ENCODE results near the gene ZNF280C. TPM values are rescaled to one million over a fixed set of nuclear protein-coding genes. Genes with fewer than 3 reads are reported as not detected.

Gene ZNF280C
- total RNA-seq, 1 donor from 2014 or later, result 7.4 TPM

- H3K4me1 Mint-ChIP-seq (ENCODE audit: unreplicated experiment), result peaks cover 15% of the 10 kb centered on the region
- H3K27me3 Mint-ChIP-seq (ENCODE audit: unreplicated experiment), result no peaks in the 10 kb centered on the region
- H3K27ac Mint-ChIP-seq (ENCODE audit: unreplicated experiment), result no peak overlapping the region
- no peak for DNase-seq (ENCODE audit: low spot score)
- no peak for TF ChIP-seq CTCF (IDR thresholded peaks at IDR 0.05; ENCODE audit: unreplicated experiment)
- H3K36me3 Mint-ChIP-seq (ENCODE audit: low read depth, unreplicated experiment), result peaks cover 4% of the 10 kb centered on the region
- H3K9me3 Mint-ChIP-seq (ENCODE audit: unreplicated experiment), result no peaks in the 10 kb centered on the region
- H3K4me3 Mint-ChIP-seq (ENCODE audit: unreplicated experiment), result no peak overlapping the region
These were observed 89.5 kb downstream of the ZNF280C start for GRCh38 chrX:130179170-130179569.

- Mint-ChIP-seq H3K27ac (ENCODE audit: unreplicated experiment) (no peak overlapping the region), H3K36me3 (ENCODE audit: low read depth, unreplicated experiment) (peaks cover 4% of the 10 kb centered on the region)
These were observed 91.8 kb downstream of the ZNF280C start for GRCh38 chrX:130176942-130177341.

DNA sequence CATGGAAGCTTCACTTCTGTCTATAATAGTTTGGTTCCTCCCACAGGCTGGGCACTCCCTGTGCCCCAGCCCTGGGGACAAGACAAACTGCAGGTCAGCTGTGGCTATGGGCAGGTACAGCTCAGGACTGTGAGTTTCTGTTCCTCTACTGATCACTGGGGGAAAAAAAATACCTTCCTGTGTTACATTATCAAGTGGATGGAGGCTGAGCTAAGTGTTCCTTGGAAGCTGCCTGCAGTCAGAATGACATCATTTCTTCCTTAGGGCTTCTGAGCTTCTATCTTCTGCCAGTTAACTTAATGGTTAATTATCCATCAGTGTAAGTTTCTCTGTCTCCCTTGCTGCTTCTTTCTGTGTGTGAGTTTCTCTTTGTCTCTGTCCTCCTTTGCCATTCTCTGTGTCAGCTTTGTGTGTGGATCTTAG lies 92.3 kb downstream of the ZNF280C start:
- peaks cover 4% of the 10 kb centered on the region for H3K36me3 Mint-ChIP-seq (ENCODE audit: low read depth, unreplicated experiment)
- H3K4me3 Mint-ChIP-seq (ENCODE audit: unreplicated experiment), result no peak overlapping the region
- TF ChIP-seq CTCF (IDR thresholded peaks at IDR 0.05; ENCODE audit: unreplicated experiment), result no peak
- peaks cover 29% of the 10 kb centered on the region for H3K4me1 Mint-ChIP-seq (ENCODE audit: unreplicated experiment)
- H3K9me3 Mint-ChIP-seq (ENCODE audit: unreplicated experiment), result no peaks in the 10 kb centered on the region
- H3K27ac Mint-ChIP-seq (ENCODE audit: unreplicated experiment), result peak overlapping the region; percentile 52
- H3K27me3 Mint-ChIP-seq (ENCODE audit: unreplicated experiment), result no peaks in the 10 kb centered on the region
- no peak for DNase-seq (ENCODE audit: low spot score)

More at GRCh38 chrX:130176942-130177341, 91.8 kb downstream of the ZNF280C start:
- TF ChIP-seq CTCF (IDR thresholded peaks at IDR 0.05; ENCODE audit: unreplicated experiment), result no peak
- Mint-ChIP-seq H3K4me3 (ENCODE audit: unreplicated experiment) (no peak overlapping the region), H3K27me3 (ENCODE audit: unreplicated experiment) (no peaks in the 10 kb centered on the region), H3K4me1 (ENCODE audit: unreplicated experiment) (peaks cover 29% of the 10 kb centered on the region), H3K9me3 (ENCODE audit: unreplicated experiment) (no peaks in the 10 kb centered on the region)
- DNase-seq (ENCODE audit: low spot score), result no peak

- H3K27ac Mint-ChIP-seq (ENCODE audit: unreplicated experiment), result no peak overlapping the region
- peaks cover 29% of the 10 kb centered on the region for H3K4me1 Mint-ChIP-seq (ENCODE audit: unreplicated experiment)
- peaks cover 3% of the 10 kb centered on the region for H3K36me3 Mint-ChIP-seq (ENCODE audit: low read depth, unreplicated experiment)
- H3K27me3 Mint-ChIP-seq (ENCODE audit: unreplicated experiment), result peaks cover 3% of the 10 kb centered on the region
- no peaks in the 10 kb centered on the region for H3K9me3 Mint-ChIP-seq (ENCODE audit: unreplicated experiment)
- no peak overlapping the region for H3K4me3 Mint-ChIP-seq (ENCODE audit: unreplicated experiment)
- DNase-seq (ENCODE audit: low spot score), result no peak
- no peak for TF ChIP-seq CTCF (IDR thresholded peaks at IDR 0.05; ENCODE audit: unreplicated experiment)
These were observed 93.8 kb downstream of the ZNF280C start for GRCh38 chrX:130174937-130175336.

GRCh38 chrX:130174045-130174704 lies 94.5 kb downstream of the ZNF280C start:
- Mint-ChIP-seq H3K27ac (ENCODE audit: unreplicated experiment) (no peak overlapping the region), H3K4me1 (ENCODE audit: unreplicated experiment) (peaks cover 25% of the 10 kb centered on the region), H3K9me3 (ENCODE audit: unreplicated experiment) (no peaks in the 10 kb centered on the region), H3K36me3 (ENCODE audit: low read depth, unreplicated experiment) (no peaks in the 10 kb centered on the region), H3K4me3 (ENCODE audit: unreplicated experiment) (peak overlapping the region; percentile 21), H3K27me3 (ENCODE audit: unreplicated experiment) (peaks cover 3% of the 10 kb centered on the region)
- TF ChIP-seq CTCF (IDR thresholded peaks at IDR 0.05; ENCODE audit: unreplicated experiment), result no peak
- DNase-seq (ENCODE audit: low spot score), result no peak

All from endothelial cell (in vitro differentiated cells).